ENCODE results near the gene CPVL.

CPVL gene

DNA sequence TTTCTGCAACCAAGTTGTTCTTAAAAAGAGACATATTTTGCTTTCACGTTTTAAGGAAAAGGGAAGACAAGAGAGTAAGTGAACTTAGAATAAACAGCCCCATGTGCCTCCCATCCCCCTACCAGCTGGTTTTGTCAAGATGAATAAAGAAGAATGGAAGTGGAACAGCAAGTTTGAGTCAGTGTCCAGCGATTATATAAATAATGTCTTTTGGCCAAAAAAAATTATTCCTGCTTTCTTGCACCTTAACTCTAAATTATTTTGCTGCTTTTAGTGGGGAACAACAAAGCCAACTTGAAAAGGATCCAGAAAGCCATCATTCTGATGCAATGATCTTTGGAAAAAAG is 105.8 kb downstream of the CPVL start:
- no peak for DNase-seq

DNA sequence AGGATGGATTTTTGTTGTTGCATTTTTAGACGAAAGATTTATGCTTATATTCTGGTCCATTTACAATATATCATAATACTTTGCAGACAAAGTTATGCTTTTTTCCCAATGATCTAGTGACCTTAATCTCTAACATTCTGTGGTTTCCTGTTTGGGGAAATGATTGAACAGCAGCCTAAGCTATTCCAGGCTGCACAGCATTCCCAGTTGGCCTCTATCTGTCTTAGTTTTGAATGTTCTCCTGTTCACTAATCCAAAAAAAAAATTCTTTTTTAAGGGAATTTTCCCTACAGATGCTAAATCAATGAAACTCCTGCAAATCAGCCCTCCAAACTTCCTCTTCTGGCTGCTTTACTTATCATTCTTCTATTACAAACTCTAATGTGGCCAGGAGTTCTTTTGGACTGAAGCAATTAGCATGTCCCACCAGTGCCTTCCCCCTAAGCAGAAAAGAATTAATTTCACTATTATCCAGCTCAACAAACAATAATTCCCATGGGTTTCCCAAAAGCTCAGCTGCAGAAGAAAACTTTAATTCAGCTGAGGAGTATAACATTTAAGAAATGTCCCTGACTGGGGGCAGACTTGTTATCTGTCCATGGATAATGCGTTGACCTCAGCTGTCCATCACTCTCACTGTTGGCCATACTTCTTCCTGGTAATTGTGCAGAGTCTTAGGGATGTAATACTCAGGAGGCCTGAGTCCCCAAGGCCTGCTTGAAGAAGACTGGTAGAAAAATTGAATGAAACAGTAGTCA is 106.3 kb downstream of the CPVL start:
- no peak for DNase-seq

DNA sequence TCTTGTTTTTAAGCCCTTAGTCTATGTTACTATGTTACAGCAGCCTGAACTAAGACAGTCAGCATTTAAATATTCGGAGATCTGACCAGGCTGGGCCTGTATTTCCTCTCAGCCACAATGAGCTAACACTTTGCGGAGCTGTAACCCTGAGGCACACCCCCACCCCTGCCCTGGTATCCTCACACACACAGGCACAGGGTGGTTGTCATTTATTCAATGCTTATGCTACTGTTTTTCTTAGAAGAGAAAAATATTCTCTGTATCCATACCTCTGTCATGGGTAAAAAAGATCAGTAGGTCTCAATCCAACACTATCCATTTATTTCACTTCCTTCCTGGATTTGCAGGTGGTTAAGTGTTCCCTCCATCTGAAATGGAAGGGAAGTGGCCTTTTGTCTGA is 107.9 kb downstream of the CPVL start:
- no peak for DNase-seq

- DNase-seq: no peak
Observed at GRCh38 chr7:29035044-29035740, 111.1 kb downstream of the CPVL start.

- DNase-seq: no peak
Observed at GRCh38 chr7:29033584-29033983, 112.8 kb downstream of the CPVL start.

GRCh38 chr7:29032146-29032545 is 114.2 kb downstream of the CPVL start:
- no peak for DNase-seq

DNA sequence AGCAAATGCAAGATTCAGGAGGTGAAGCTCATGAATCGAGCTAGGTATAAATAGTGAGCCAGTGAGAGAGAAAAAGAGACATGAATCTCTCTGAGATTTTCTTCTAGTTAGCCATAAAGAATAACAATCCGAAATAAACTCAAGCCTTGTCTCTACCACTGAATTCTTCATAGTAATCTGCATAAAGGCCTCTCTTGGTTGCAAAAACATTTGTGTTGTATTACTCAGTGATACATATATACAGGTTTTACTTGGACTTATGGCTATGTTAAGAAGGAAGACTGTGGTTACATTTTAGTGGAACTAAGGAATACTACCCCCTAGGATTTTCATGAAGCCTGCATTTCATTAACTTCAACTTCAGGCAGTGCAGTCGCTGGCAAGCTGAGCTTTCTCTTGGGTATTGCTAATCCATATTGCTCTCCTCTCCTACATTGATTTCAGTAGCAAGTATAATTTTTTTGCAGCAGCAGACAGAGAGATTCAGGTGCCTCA is 115.5 kb downstream of the CPVL start:
- DNase-seq: no peak

- no peak for DNase-seq
Observed at GRCh38 chr7:29022291-29022988, 123.9 kb downstream of the CPVL start.

GRCh38 chr7:29019896-29020295 is 126.4 kb downstream of the CPVL start:
- DNase-seq: no peak

GRCh38 chr7:29019387-29019786 is 127.0 kb downstream of the CPVL start:
- no peak for DNase-seq

GRCh38 chr7:29017713-29018112 is 128.6 kb downstream of the CPVL start:
- no peak for DNase-seq

DNA sequence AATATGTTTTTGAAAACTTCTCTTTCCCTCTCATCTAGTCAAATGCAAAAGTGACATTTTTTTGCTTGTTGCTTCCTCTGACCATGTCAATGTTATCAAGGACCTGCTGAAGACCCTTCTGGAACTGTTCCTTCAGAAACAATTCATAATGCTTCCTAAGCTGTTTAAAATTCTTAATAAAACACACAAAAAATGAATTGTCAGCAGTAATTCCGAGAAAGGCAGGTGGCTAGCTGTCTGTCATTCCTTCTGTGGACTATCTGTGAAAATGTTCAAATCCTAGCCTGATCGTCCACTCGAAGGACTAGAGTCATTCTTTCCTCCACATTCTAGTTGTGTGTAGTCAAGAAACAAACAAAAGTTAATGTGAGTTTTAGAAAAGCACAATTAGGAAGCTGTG is 131.6 kb downstream of the CPVL start:
- DNase-seq: no peak

GRCh38 chr7:29013931-29014330 is 132.4 kb downstream of the CPVL start:
- DNase-seq: no peak

- DNase-seq: no peak
Observed at GRCh38 chr7:29013082-29013695, 133.1 kb downstream of the CPVL start.

DNA sequence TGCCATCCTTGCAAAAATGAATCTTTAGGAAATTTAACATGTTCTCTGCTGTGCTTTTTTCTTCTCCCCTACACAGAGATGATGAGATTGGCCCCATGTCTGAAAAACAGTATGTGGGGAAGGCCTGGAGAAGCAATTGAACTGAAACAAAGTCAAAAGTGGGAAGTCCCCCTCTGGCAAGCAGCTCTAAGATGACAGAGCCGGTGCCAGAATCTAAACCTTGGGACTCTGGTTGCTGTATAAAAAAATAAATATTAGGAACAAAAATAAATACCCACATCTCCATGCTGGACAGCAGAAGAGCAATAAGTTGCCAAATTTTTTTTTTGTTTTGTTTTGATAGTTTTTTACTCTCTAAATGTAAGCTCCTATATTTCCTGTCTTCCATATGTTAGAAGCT is 136.4 kb downstream of the CPVL start:
- DNase-seq: no peak

DNA sequence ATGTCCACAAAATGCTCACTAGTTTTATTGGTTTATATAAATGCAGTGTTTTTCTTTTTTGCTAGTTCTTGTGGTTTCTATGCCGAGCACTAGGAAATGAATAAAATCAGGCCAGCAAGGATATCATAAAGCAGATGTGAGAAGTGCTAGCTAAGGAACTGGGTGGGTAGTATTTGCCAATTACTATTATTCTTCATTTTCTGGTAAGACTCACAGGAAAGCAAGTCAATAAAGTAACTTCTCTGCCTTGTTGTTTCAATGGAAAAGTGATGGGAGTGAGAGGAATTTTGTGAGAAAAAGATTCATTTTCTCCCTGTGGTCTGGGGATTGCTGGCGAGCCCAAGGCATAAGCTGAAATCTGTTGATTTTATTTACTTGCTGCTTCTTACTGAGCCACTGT is 137.7 kb downstream of the CPVL start:
- no peak for DNase-seq

DNA sequence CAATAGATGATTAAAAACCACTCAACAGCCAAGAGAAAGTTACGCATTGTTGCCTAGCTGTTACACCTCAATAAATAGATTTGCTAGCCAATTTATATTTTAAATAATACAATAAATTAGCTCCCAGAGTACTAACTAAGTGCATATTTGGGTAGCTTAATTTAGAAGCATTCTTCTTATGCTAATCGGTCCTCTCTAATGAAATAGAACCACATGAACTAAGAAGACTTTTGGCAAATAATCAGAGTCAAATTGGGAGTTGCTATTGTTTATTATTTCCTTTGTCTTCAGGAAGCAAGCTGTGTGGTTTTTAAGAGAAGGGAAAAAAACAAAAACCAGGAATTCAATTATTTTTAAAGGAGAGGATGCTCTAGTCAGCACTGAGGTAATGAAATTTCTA is 139.2 kb downstream of the CPVL start:
- no peak for DNase-seq

- no peak for DNase-seq
Observed at GRCh38 chr7:29005829-29006228, 140.5 kb downstream of the CPVL start.

GRCh38 chr7:29005406-29005805 is 140.9 kb downstream of the CPVL start:
- no peak for DNase-seq

GRCh38 chr7:29003703-29004102 is 142.6 kb downstream of the CPVL start:
- no peak for DNase-seq

GRCh38 chr7:29000717-29001076 is 145.6 kb downstream of the CPVL start:
- DNase-seq: no peak

DNA sequence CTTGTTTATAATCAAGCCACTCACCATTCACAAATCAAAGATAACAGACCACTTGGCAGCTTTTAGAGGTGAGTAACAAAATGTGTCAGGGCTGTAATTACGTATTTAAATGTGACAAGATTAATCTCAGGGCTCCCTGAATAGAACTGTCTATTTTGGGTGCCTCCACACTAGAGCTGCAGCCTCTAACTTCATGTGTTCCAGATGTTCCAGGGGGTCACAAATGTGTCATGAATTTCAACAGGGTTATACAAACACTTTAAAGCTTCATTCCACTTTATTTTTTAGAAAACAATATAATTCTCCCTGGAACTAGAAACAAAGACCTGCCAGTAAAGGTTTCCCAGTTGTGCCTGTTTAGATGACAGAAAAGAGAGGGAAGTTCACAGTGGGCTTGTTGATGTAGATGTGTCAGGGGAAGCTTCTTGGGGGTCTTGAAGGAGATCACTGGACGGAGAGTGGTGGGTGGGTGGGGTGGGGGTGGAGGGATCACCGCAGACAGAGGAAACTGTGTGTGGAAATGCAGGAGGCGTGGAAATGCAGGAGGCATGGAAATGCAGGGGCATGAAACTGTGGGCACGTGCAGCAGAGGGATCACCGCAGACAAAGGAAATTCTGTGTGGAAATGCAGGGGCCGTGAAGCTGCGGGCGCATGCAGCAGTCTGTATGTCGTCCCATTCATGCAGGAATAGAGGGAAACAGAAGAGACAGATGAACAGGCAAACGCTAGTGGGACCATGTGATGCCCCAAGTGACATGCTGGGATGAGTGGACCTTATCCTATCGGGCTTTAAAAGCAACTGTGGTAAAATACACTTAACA is 146.2 kb downstream of the CPVL start:
- DNase-seq: no peak

GRCh38 chr7:28999427-28999826 is 146.9 kb downstream of the CPVL start:
- no peak for DNase-seq

Measured in NCI-H1417 treated with DMSO at 0.1 percent for 48 hours (cell line).